IPS-18a (cell line): ENCODE results near the gene LHX4.

Experiments used
- H3K27ac ChIP-seq: one replicate; pipeline ENCODE4 v1.5.1; 2013; ENCODE audit warnings: low read length
- H3K27me3 ChIP-seq: one replicate; pipeline ENCODE4 v1.6.1; 2013; ENCODE audit warnings: mild to moderate bottlenecking, low read length; ENCODE audit not compliant: control insufficient read depth, insufficient read depth
- H3K36me3 ChIP-seq: one replicate; pipeline ENCODE4 v1.6.1; 2013; ENCODE audit warnings: low read depth, low read length; ENCODE audit not compliant: control insufficient read depth
- H3K4me1 ChIP-seq: one replicate; pipeline ENCODE4 v1.6.1; 2013; ENCODE audit warnings: low read depth, low read length; ENCODE audit not compliant: control insufficient read depth
- H3K4me3 ChIP-seq: one replicate; pipeline ENCODE4 v1.5.1; 2013; ENCODE audit warnings: low read length
- H3K9ac ChIP-seq: one replicate; pipeline ENCODE4 v1.6.1; 2013; ENCODE audit warnings: mild to moderate bottlenecking, low read length, moderate library complexity
- H3K9me3 ChIP-seq: one replicate; pipeline ENCODE4 v1.6.1; 2013; ENCODE audit warnings: low read depth, low read length; ENCODE audit not compliant: control insufficient read depth

Gene LHX4

GRCh38 chr1:180287988-180288705 lies 58.1 kb downstream of the LHX4 start:
- no peak overlapping the region for H3K9ac ChIP-seq
- no peaks in the 10 kb centered on the region for H3K9me3 ChIP-seq
- no peak overlapping the region for H3K27ac ChIP-seq
- peaks cover 3% of the 10 kb centered on the region for H3K36me3 ChIP-seq
- no peaks in the 10 kb centered on the region for H3K27me3 ChIP-seq
- no peak overlapping the region for H3K4me3 ChIP-seq
- no peaks in the 10 kb centered on the region for H3K4me1 ChIP-seq

- Histone ChIP-seq H3K9ac (no peak overlapping the region), H3K36me3 (peaks cover 3% of the 10 kb centered on the region), H3K27ac (no peak overlapping the region), H3K9me3 (no peaks in the 10 kb centered on the region), H3K4me1 (no peaks in the 10 kb centered on the region), H3K4me3 (no peak overlapping the region), H3K27me3 (no peaks in the 10 kb centered on the region)
Measured at GRCh38 chr1:180288940-180289339, 58.9 kb downstream of the LHX4 start.

DNA sequence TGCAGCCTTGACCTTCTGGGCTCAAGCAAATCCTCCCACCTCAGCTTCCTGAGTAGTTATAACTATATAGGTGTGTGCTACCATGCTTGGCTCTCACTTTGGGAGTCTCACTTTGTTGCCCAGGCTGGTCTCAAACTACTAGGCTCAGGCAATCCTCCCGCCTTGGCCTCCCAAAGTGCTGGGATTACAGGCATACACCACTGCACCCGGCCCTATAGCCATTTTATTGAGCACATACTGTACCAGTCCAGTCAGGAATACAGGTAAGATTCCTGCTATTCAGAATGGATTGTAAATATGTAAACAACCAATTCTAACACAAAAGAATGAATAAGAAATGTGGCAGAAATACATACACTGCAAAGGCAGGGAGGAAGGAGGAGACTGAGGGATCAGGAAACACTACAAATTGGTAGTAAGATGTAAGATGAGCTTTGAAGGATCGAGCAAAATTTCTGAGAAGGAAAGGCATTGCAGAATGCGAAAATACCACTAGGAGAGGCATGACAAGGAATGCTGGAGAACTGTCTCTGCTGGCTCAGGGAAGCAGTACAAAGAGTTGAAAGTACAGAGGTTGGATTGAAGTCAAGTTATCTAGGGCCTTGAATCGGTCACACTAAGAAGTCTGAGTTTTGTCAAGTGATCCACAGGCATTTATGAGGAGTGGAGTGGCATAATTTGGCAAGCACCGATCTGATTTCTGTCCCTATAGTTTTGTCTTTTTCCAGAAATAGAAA lies 60.4 kb downstream of the LHX4 start:
- Histone ChIP-seq H3K27me3 (no peaks in the 10 kb centered on the region), H3K27ac (no peak overlapping the region), H3K4me3 (no peak overlapping the region), H3K9ac (no peak overlapping the region), H3K4me1 (no peaks in the 10 kb centered on the region), H3K9me3 (no peaks in the 10 kb centered on the region), H3K36me3 (peaks cover 3% of the 10 kb centered on the region)

- Histone ChIP-seq H3K27me3 (no peaks in the 10 kb centered on the region), H3K4me3 (no peak overlapping the region), H3K36me3 (peaks cover 3% of the 10 kb centered on the region), H3K9me3 (no peaks in the 10 kb centered on the region), H3K27ac (no peak overlapping the region), H3K9ac (no peak overlapping the region), H3K4me1 (no peaks in the 10 kb centered on the region)
Measured at GRCh38 chr1:180291004-180291403, 60.9 kb downstream of the LHX4 start.

- Histone ChIP-seq H3K9me3 (no peaks in the 10 kb centered on the region), H3K27me3 (no peaks in the 10 kb centered on the region), H3K27ac (no peak overlapping the region), H3K9ac (no peak overlapping the region), H3K4me1 (no peaks in the 10 kb centered on the region), H3K36me3 (no peaks in the 10 kb centered on the region), H3K4me3 (no peak overlapping the region)
Measured at GRCh38 chr1:180294711-180295110, 64.6 kb downstream of the LHX4 start.

DNA sequence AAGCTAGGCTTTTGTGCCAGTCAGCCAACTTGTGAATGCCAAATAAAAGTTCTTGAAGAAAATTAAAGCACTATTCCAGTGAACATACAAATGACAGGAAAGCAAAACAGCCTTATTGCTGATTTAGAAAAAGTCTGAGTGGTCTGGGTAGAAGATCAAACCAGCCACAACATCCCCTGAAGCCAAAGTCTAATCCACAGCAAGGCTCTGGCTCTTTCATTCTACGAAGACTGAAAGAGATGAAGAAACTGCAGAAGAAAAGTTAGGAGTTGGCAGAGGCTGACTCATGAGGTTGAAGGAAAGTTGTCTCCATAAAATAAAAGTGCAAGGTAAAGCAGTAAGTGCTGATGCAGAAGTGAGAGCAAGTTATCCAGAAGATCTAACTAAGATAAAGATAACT lies 65.9 kb downstream of the LHX4 start:
- H3K9me3 ChIP-seq = no peaks in the 10 kb centered on the region
- no peaks in the 10 kb centered on the region for H3K27me3 ChIP-seq
- H3K36me3 ChIP-seq = no peaks in the 10 kb centered on the region
- no peak overlapping the region for H3K9ac ChIP-seq
- no peak overlapping the region for H3K4me3 ChIP-seq
- H3K4me1 ChIP-seq = no peaks in the 10 kb centered on the region
- no peak overlapping the region for H3K27ac ChIP-seq

GRCh38 chr1:180299479-180300221 lies 69.6 kb downstream of the LHX4 start:
- H3K9ac ChIP-seq = no peak overlapping the region
- no peak overlapping the region for H3K4me3 ChIP-seq
- H3K27me3 ChIP-seq = no peaks in the 10 kb centered on the region
- H3K36me3 ChIP-seq = no peaks in the 10 kb centered on the region
- H3K9me3 ChIP-seq = no peaks in the 10 kb centered on the region
- no peak overlapping the region for H3K27ac ChIP-seq
- H3K4me1 ChIP-seq = no peaks in the 10 kb centered on the region

DNA sequence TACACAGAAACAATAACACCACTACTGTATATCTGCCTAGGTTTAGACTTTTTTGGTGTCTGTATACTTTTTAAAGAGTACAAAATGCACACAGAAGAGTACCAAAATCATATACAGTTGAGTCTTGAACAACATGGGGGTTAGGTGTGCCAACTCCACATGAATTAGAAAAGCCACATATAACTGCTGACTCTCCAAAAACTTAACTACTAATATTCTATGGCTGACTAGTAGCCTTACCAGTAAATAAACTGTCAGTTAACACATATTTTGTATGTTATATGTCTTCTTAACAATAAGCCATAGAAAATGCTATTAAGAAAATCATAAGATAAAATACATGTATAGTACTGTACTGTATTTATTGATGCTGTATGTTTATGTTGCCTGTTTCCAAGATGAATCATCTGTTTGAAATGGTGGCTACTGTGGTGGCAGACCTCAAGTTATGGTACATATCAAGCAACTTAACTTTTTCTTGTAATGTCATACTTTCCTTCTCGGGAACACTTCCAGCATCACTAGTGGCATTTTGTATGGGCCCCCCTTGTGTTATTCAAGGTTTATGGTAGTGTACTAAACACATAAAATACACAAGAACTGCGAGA lies 71.2 kb downstream of the LHX4 start:
- H3K27me3 ChIP-seq = no peaks in the 10 kb centered on the region
- H3K9me3 ChIP-seq = no peaks in the 10 kb centered on the region
- no peaks in the 10 kb centered on the region for H3K4me1 ChIP-seq
- no peak overlapping the region for H3K9ac ChIP-seq
- no peak overlapping the region for H3K27ac ChIP-seq
- no peak overlapping the region for H3K4me3 ChIP-seq
- no peaks in the 10 kb centered on the region for H3K36me3 ChIP-seq

- H3K4me1 ChIP-seq = peaks cover 5% of the 10 kb centered on the region
- no peaks in the 10 kb centered on the region for H3K9me3 ChIP-seq
- no peak overlapping the region for H3K9ac ChIP-seq
- no peak overlapping the region for H3K27ac ChIP-seq
- peaks cover 4% of the 10 kb centered on the region for H3K36me3 ChIP-seq
- H3K4me3 ChIP-seq = no peak overlapping the region
- no peaks in the 10 kb centered on the region for H3K27me3 ChIP-seq
Measured at GRCh38 chr1:180309338-180309737, 79.3 kb downstream of the LHX4 start.

- no peaks in the 10 kb centered on the region for H3K27me3 ChIP-seq
- H3K9ac ChIP-seq = no peak overlapping the region
- H3K4me1 ChIP-seq = peaks cover 5% of the 10 kb centered on the region
- H3K36me3 ChIP-seq = peaks cover 4% of the 10 kb centered on the region
- H3K9me3 ChIP-seq = no peaks in the 10 kb centered on the region
- H3K27ac ChIP-seq = no peak overlapping the region
- no peak overlapping the region for H3K4me3 ChIP-seq
Measured at GRCh38 chr1:180310095-180310494, 80.0 kb downstream of the LHX4 start.

GRCh38 chr1:180311011-180311730 lies 81.1 kb downstream of the LHX4 start:
- no peaks in the 10 kb centered on the region for H3K9me3 ChIP-seq
- no peak overlapping the region for H3K27ac ChIP-seq
- H3K36me3 ChIP-seq = peaks cover 4% of the 10 kb centered on the region
- H3K4me3 ChIP-seq = no peak overlapping the region
- H3K9ac ChIP-seq = no peak overlapping the region
- H3K27me3 ChIP-seq = no peaks in the 10 kb centered on the region
- H3K4me1 ChIP-seq = peaks cover 5% of the 10 kb centered on the region
